Breast epithelium (tissue), 4 donors: ENCODE results near the gene ANKRD13D. TPM values are rescaled to one million over a fixed set of nuclear protein-coding genes. Genes with fewer than 3 reads are reported as not detected.
A peak's percentile ranks its signal among the peaks of the same experiment; 100 is the strongest.

Source experiments
- DNase-seq, 2 donors: peaks; one replicate each; pipeline ENCODE4 v3.0.0-alpha.2; 2019; ENCODE audit warnings: low spot score in 2 of 2
- H3K27ac ChIP-seq, 2 donors: fragments of 200-600 bp; sonication (generic) in 1 of 2; one replicate each; pipeline ENCODE4 v1.5.1; 2016 to 2019; ENCODE audit warnings: mild to moderate bottlenecking in 1 of 2
- H3K27me3 ChIP-seq, 2 donors: fragments of 200-600 bp; sonication (generic) in 1 of 2; one replicate each; pipeline versions ENCODE4 v1.5.1 to v1.6.0; 2017 to 2019; ENCODE audit warnings: control low read depth in 1 of 2, mild to moderate bottlenecking in 1 of 2
- H3K36me3 ChIP-seq: fragments of 200-600 bp; one replicate; pipeline ENCODE4 v1.5.1; 2019
- H3K4me1 ChIP-seq, 2 donors: fragments of 200-600 bp; sonication (generic); one replicate each; pipeline ENCODE4 v1.5.1; 2016 to 2019; ENCODE audit warnings: control low read depth in 1 of 2
- H3K4me3 ChIP-seq, 3 donors: fragments of 200-600 bp; sonication (generic); 1 replicate in 2 of 3; 2 replicates in 1 of 3; pipeline ENCODE4 v1.5.1; 2016 to 2019; ENCODE audit warnings: mild to moderate bottlenecking in 3 of 3, moderate library complexity in 2 of 3
- H3K9me3 ChIP-seq, 2 donors: fragments of 200-600 bp; sonication (generic) in 1 of 2; one replicate each; pipeline ENCODE4 v1.5.1; 2016 to 2019; ENCODE audit warnings: control low read depth in 1 of 2
- POLR2A ChIP-seq: fragments of 450-650 bp; IDR thresholded peaks from one replicate; pipeline ENCODE4 v1.6.1; 2016; ENCODE audit warnings: antibody characterized with exemption, mild to moderate bottlenecking, moderate library complexity
- POLR2AphosphoS5 ChIP-seq, 3 donors: sonication (generic); formaldehyde crosslinking; IDR thresholded peaks; one replicate each; pipeline ENCODE4 v1.6.1; 2017; ENCODE audit warnings: antibody characterized with exemption in 3 of 3
- intact Hi-C: fragments of 100-400 bp; cut with DNase I; formaldehyde crosslinking; loops from one replicate; pipeline ENCODE4 v1.15.1; 2023; ENCODE audit warnings: low total_unique reads
- total RNA-seq, 3 donors: library from RNA; depleted of rRNA; stranded (reverse); fragments of >200 nt; gene quantifications; one replicate each; pipeline ENCODE4 v1.1.0, GENCODE V29; 2016
- TF ChIP-seq, protein P1 (sequence below), 3 donors: fragments of 450-650 bp; IDR thresholded peaks; one replicate each; pipeline ENCODE4 v1.5.1; 2016 to 2017; ENCODE audit warnings: antibody characterized with exemption in 3 of 3, mild to moderate bottlenecking in 3 of 3, moderate library complexity in 3 of 3

Gene ANKRD13D
- total RNA-seq, 3 donors from 2014 or later = 23.7 to 51.8 (median 40.7) TPM

DNA sequence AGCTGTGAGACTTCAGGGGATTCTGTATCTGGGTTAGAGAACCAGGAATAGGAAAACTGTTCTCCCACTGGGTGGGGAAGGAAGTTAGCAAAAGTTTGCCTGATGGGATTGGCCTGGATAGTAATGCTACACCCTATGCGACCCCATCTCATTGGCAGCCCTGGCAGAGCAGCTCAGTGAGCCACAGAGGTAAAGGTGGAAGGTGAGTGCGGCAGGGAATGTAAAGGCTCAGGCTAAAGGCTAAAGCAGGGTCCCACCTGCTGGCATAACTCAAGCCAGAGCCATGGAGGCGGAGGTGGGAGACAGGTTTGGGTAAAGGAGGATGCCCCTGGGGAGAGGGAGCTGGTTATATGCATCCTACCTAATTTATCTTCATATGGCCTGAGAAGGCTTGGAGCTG lies 32.9 kb downstream of the ANKRD13D start:
- no peak overlapping the region for H3K27ac ChIP-seq
- DNase-seq = no peak
- H3K36me3 ChIP-seq = no peaks in the 10 kb centered on the region
- no peak overlapping the region for H3K4me3 ChIP-seq
- H3K9me3 ChIP-seq = no peaks in the 10 kb centered on the region
- intact Hi-C loops = no loop called here
- no peaks in the 10 kb centered on the region for H3K27me3 ChIP-seq
- H3K4me1 ChIP-seq = peaks cover 0 to 6% of the 10 kb centered on the region in 2 donors
- TF ChIP-seq POLR2A (no peak), POLR2AphosphoS5 (IDR thresholded peaks at IDR 0.05) (no peak)
- TF ChIP-seq, protein P1, sequence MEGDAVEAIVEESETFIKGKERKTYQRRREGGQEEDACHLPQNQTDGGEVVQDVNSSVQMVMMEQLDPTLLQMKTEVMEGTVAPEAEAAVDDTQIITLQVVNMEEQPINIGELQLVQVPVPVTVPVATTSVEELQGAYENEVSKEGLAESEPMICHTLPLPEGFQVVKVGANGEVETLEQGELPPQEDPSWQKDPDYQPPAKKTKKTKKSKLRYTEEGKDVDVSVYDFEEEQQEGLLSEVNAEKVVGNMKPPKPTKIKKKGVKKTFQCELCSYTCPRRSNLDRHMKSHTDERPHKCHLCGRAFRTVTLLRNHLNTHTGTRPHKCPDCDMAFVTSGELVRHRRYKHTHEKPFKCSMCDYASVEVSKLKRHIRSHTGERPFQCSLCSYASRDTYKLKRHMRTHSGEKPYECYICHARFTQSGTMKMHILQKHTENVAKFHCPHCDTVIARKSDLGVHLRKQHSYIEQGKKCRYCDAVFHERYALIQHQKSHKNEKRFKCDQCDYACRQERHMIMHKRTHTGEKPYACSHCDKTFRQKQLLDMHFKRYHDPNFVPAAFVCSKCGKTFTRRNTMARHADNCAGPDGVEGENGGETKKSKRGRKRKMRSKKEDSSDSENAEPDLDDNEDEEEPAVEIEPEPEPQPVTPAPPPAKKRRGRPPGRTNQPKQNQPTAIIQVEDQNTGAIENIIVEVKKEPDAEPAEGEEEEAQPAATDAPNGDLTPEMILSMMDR (IDR thresholded peaks at IDR 0.05) = no peak

DNA sequence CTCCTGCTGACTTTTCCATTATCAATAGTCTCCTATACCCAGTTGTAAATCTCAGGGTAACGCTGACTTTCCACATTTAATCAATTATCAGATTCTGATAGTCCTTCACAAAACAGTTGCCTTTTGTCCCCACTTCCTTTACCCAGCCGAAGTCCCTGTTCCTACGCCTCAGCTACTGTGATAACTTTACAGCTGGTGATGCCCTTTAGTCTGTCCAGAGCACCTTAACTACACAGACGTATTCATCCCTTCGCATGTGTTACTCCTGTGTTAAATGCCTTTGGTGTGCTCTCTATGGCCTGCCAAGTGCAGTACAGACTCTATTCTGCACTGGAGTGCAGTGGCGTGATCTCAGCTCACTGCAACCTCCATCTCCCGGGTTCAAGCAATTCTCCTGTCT lies 34.4 kb downstream of the ANKRD13D start:
- no peaks in the 10 kb centered on the region for H3K27me3 ChIP-seq
- H3K27ac ChIP-seq = no peak overlapping the region
- TF ChIP-seq POLR2A = no peak
- TF ChIP-seq, protein P1 (IDR thresholded peaks at IDR 0.05) = no peak
- TF ChIP-seq POLR2AphosphoS5 (IDR thresholded peaks at IDR 0.05) = no peak
- no peaks in the 10 kb centered on the region for H3K36me3 ChIP-seq
- intact Hi-C loops = no loop called here
- H3K4me3 ChIP-seq = no peak overlapping the region
- H3K9me3 ChIP-seq = no peaks in the 10 kb centered on the region
- DNase-seq = no peak
- H3K4me1 ChIP-seq = peaks cover 0 to 6% of the 10 kb centered on the region in 2 donors

DNA sequence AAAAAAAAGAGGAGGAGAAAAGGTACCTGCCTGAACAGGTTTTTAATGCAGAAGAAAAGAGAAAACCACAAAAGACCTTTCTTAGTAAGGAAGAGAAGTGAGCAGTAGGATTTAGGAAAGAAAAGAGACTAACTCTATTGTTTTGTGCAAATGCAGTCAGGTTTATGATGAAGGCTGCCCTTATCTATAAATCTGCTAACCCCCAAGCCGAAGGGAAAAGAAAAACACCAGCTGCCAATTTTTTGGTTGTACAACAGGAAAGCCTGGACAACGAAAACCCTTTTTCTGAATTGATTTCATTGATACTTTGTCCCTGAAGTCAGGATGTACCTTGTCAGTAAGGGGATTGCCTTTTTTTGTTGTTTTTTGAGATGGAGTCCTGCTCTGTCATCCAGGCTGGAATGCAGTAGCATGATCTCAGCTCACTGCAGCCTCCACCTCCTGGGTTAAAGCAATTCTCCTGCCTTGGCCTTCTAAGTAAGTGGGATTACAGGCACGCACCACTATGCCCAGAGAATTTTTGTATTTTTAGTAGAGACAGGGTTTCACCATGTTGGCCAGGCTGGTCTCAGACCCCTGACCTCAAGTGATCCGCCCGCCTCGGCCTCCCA lies 43.1 kb downstream of the ANKRD13D start:
- Histone ChIP-seq H3K9me3 (no peaks in the 10 kb centered on the region), H3K36me3 (no peaks in the 10 kb centered on the region), H3K27ac (peak overlapping the region; percentile 11 to 40), H3K4me1 (peaks cover 0 to 4% of the 10 kb centered on the region in 2 donors), H3K27me3 (no peaks in the 10 kb centered on the region), H3K4me3 (no peak overlapping the region)
- intact Hi-C loops = no loop called here
- DNase-seq = no peak
- TF ChIP-seq, protein P1 (IDR thresholded peaks at IDR 0.05) = no peak
- TF ChIP-seq POLR2AphosphoS5 (IDR thresholded peaks at IDR 0.05) (no peak), POLR2A (no peak)

DNA sequence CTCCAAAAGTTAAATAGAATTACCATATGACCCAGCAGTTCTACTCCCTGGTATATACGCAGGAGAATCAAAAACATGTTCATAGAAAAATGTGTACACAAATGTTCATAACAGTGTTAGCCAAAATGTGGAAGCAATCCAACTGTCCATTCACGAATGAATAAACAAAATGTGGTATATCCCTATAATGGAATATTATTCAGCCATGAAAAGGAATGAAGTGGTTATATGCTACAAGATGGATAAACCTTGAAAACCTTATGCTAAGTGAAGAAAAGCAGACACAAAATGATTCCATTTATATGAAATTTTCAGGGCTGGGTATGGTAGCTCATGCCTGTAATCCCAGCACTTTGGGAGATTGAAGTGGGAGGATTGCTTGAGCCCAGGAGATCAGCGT lies 48.2 kb downstream of the ANKRD13D start:
- no peak overlapping the region for H3K4me3 ChIP-seq
- no peaks in the 10 kb centered on the region for H3K36me3 ChIP-seq
- no peaks in the 10 kb centered on the region for H3K9me3 ChIP-seq
- H3K27ac ChIP-seq = no peak overlapping the region
- TF ChIP-seq POLR2AphosphoS5 (IDR thresholded peaks at IDR 0.05) = no peak
- no peak for TF ChIP-seq POLR2A
- TF ChIP-seq, protein P1 (IDR thresholded peaks at IDR 0.05) = no peak
- H3K27me3 ChIP-seq = no peaks in the 10 kb centered on the region
- no peak for DNase-seq
- intact Hi-C loops = no loop called here
- H3K4me1 ChIP-seq = peaks cover 0 to 2% of the 10 kb centered on the region in 2 donors

DNA sequence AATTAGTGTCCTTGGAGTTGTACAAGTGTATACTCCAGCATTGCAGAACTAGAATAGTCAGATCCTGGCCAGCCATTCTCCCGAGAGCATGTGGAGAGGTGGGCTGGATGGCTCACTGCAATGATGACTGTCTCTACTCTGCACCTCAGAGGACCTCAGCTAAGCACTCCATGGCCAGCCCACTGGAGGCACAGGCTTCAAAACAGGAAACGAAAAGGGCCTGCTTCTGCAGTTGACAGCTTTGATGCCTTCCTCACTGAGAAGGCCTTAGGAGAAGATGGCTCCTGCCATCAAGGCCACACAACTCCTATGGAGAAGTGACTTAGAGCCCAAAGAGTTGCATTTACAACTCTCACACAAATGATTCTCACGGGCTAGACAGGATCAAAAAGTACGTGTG lies 55.2 kb downstream of the ANKRD13D start:
- H3K4me1 ChIP-seq = no peaks in the 10 kb centered on the region
- H3K36me3 ChIP-seq = no peaks in the 10 kb centered on the region
- H3K27ac ChIP-seq = peak overlapping the region; percentile 45 to 76
- no peaks in the 10 kb centered on the region for H3K27me3 ChIP-seq
- no peak for DNase-seq
- TF ChIP-seq POLR2A = no peak
- TF ChIP-seq POLR2AphosphoS5 (IDR thresholded peaks at IDR 0.05) = no peak
- TF ChIP-seq, protein P1 (IDR thresholded peaks at IDR 0.05) = no peak
- no peaks in the 10 kb centered on the region for H3K9me3 ChIP-seq
- intact Hi-C loops = no loop called here
- no peak overlapping the region for H3K4me3 ChIP-seq
